Smooth muscle cell of the pulmonary artery (primary cell): ENCODE results near the gene MTARC1. TPM values are rescaled to one million over a fixed set of nuclear protein-coding genes. Genes with fewer than 3 reads are reported as not detected.

Source experiments
- total RNA-seq: library from RNA; depleted of rRNA; stranded (reverse); fragments of >200 nt; gene quantifications from 2 replicates; pipeline ENCODE4 v1.2.3, GENCODE V29; 2014

MTARC1 gene
- total RNA-seq, result 1.6 and 1.7 TPM in 2 replicates

DNA sequence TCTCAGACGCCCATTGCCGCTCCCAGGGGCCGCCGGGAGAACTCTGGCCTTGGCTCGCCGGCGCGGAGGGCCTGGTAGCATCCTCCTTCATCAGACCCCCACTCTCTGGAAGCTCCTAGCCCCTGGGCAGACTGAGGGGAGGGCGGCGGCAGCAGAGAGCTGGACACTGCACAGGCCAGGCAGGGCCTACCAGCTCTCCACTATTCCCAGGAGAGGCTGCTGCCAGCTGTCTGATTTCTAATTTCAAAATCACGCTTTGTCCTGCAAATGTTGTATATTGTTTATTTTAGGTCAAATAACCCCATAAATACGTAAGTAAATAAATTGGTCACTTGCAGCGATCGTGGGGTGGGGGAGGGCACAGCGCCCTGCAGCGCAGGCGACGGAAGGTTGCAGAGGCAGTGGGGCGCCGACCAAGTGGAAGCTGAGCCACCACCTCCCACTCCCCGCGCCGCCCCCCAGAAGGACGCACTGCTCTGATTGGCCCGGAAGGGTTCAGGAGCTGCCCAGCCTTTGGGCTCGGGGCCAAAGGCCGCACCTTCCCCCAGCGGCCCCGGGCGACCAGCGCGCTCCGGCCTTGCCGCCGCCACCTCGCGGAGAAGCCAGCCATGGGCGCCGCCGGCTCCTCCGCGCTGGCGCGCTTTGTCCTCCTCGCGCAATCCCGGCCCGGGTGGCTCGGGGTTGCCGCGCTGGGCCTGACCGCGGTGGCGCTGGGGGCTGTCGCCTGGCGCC lies at the start of gene MTARC1:
Gene MTARC1 (plus strand): TSS at position 577 of the 732 bp plus-strand sequence. CDS start 32 bp downstream, at position 609.

GRCh38 chr1:220748089-220748934 lies 38.4 kb upstream of the MTARC1 start, which contains the start of gene MTARC2:
Gene MTARC2, plus strand, starts transcription at chr1:220748322. Its CDS starts 210 bp downstream, at chr1:220748532.

Other genes with a start within 250 kb of the MTARC1 start
- gene C1orf115, start 96.5 kb upstream of the MTARC1 start, total RNA-seq, result 0.20 and 0.85 TPM in 2 replicates
- 5.3 and 10.5 TPM in 2 replicates for gene MTARC2, start 38.6 kb upstream of the MTARC1 start, total RNA-seq
- gene HLX, start 92.5 kb downstream of the MTARC1 start, total RNA-seq, result 4.9 and 10.6 TPM in 2 replicates